Panc1 (cell line): Measurements from ENCODE around the gene LYRM4. TPM values are rescaled to one million over a fixed set of nuclear protein-coding genes. Genes with fewer than 3 reads are reported as not detected.

ENCODE experiments used
- ATAC-seq: fragments of 200-7000 bp; cut with Tn5 transposase; 2 replicates; pipeline ENCODE4 v1.9.1; 2020; ENCODE audit warnings: mild to moderate bottlenecking, moderate library complexity
- BruUV-seq: library from RNA; stranded (reverse); fragments of 400-500 nt; replicated peaks from 2 replicates; lab custom pipeline; 2021; lab: Mats Ljungman, UMichigan
- CTCF ChIA-PET: fragments of 300-600 bp; sonication (Branson Sonifier 250); formaldehyde crosslinking; loops from one replicate; lab custom pipeline; 2022; ENCODE audit warnings: antibody characterized with exemption; lab: Charles Lee
- POLR2A ChIA-PET: fragments of 300-600 bp; sonication (Branson Sonifier 250); formaldehyde crosslinking; loops from one replicate; lab custom pipeline; 2022; ENCODE audit warnings: antibody characterized with exemption; lab: Charles Lee
- DNase-seq: peaks from one replicate; pipeline ENCODE4 v3.0.0-alpha.2; 2010; ENCODE audit warnings: low read depth, low spot score
- H3K27ac ChIP-seq: 2 replicates; pipeline ENCODE4 v1.5.1; 2011; ENCODE audit warnings: mild to moderate bottlenecking, low read length, inconsistent platforms
- H3K27me3 ChIP-seq: fragments of 200-500 bp; sonication (Bioruptor generic); 2 replicates; pipeline ENCODE4 v1.6.0; 2014; ENCODE audit warnings: low read length, inconsistent platforms; ENCODE audit not compliant: control insufficient read depth, insufficient read depth
- H3K36me3 ChIP-seq: fragments of 200-500 bp; sonication (Bioruptor generic); 2 replicates; pipeline ENCODE4 v1.5.1; 2014; ENCODE audit warnings: inconsistent platforms, mild to moderate bottlenecking, low read length, moderate library complexity; ENCODE audit not compliant: control insufficient read depth, insufficient read depth
- H3K4me1 ChIP-seq: 2 replicates; pipeline ENCODE4 v1.5.1; 2011; ENCODE audit warnings: inconsistent platforms, mild to moderate bottlenecking, low read length, moderate library complexity; ENCODE audit not compliant: control insufficient read depth, insufficient read depth
- H3K4me3 ChIP-seq, 2 experiments: 2 replicates each; pipeline ENCODE4 v1.5.1; 2011 to 2012; ENCODE audit warnings: low read depth in 2 of 2, low read length in 2 of 2, mild to moderate bottlenecking in 2 of 2, inconsistent platforms in 1 of 2, moderate library complexity in 1 of 2
- H3K9me3 ChIP-seq: fragments of 200-500 bp; sonication (Bioruptor generic); 2 replicates; pipeline ENCODE4 v1.5.1; 2014; ENCODE audit warnings: low read depth, mild to moderate bottlenecking, inconsistent platforms, low read length, moderate library complexity; ENCODE audit not compliant: control insufficient read depth, insufficient read depth
- POLR2AphosphoS5 ChIP-seq: IDR thresholded peaks from 2 replicates; pipeline ENCODE4 v1.6.1; 2012; ENCODE audit warnings: mild to moderate bottlenecking, low read depth, low read length, moderate library complexity
- SIN3A ChIP-seq: IDR thresholded peaks from 2 replicates; pipeline ENCODE4 v1.6.1; 2012; ENCODE audit warnings: low read depth, mild to moderate bottlenecking, low read length, moderate library complexity, borderline replicate concordance; ENCODE audit not compliant: insufficient read depth
- TCF7L2 ChIP-seq: IDR thresholded peaks from 2 replicates; pipeline ENCODE4 v1.6.1; 2011; ENCODE audit warnings: mild to moderate bottlenecking, low read depth, low read length, inconsistent platforms
- in situ Hi-C: cut with HindIII; loops from 2 replicates; pipeline ENCODE4 v1.10.0; 2016; ENCODE audit warnings: low sequenced_read_pairs, low pct_unique_long_range_greater_than_20kb
- intact Hi-C: fragments of 100-400 bp; cut with micrococcal nuclease; formaldehyde crosslinking; loops from one replicate; pipeline ENCODE4 v1.10.0; 2022; ENCODE audit not compliant: unreplicated experiment
- total RNA-seq: library from RNA; stranded (reverse); gene quantifications from one replicate; pipeline ENCODE4 v1.2.1, GENCODE V29; 2021; ENCODE audit not compliant: unreplicated experiment
- TF ChIP-seq, protein P1 (sequence below), 2 experiments: IDR thresholded peaks; 2 replicates each; pipeline ENCODE4 v1.6.1; 2011 to 2012; ENCODE audit warnings: low read depth in 2 of 2, control low read depth in 1 of 2, low read length in 1 of 2, mild to moderate bottlenecking in 1 of 2, moderate library complexity in 1 of 2; ENCODE audit not compliant: insufficient read depth in 1 of 2
- TF ChIP-seq, protein P2 (sequence below): fragments of 450-650 bp; IDR thresholded peaks from 2 replicates; pipeline ENCODE4 v1.5.1; 2017; ENCODE audit warnings: mild to moderate bottlenecking

The LYRM4 gene
- total RNA-seq, 1 experiment from 2014 or later, result 27.4 TPM

DNA sequence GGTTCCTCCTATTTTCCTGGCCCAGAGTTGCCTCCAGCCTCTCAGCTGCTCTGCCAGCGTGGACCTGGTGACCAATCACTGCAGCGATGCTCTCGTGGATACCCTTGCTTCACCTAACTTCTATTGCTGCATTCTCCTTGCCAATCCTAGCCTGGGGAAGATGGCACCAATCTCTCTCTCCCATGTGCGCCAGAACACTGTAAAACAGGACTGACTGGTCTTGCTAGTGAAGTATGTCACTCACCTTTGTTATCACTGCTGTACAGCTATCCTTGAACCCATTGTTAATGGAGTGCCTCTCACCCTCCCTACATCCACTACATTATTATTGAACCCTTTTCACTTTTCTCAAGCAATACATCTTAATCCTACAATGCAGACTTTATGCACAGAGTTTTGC, 80.1 kb downstream of the LYRM4 start:
- Histone ChIP-seq H3K27me3 (no peaks in the 10 kb centered on the region), H3K9me3 (no peaks in the 10 kb centered on the region), H3K27ac (no peak overlapping the region), H3K4me1 (no peaks in the 10 kb centered on the region), H3K36me3 (no peaks in the 10 kb centered on the region), H3K4me3 (no peak overlapping the region)
- intact Hi-C loops, result no loop called here
- in situ Hi-C loops, result no loop called here
- no TSS peak for BruUV-seq
- ATAC-seq (no peak), DNase-seq (no peak)
- ChIA-PET POLR2A (no interaction called here), CTCF (no interaction called here)
- TF ChIP-seq SIN3A, result no peak
- no peak for TF ChIP-seq POLR2AphosphoS5
- TF ChIP-seq, protein P1, sequence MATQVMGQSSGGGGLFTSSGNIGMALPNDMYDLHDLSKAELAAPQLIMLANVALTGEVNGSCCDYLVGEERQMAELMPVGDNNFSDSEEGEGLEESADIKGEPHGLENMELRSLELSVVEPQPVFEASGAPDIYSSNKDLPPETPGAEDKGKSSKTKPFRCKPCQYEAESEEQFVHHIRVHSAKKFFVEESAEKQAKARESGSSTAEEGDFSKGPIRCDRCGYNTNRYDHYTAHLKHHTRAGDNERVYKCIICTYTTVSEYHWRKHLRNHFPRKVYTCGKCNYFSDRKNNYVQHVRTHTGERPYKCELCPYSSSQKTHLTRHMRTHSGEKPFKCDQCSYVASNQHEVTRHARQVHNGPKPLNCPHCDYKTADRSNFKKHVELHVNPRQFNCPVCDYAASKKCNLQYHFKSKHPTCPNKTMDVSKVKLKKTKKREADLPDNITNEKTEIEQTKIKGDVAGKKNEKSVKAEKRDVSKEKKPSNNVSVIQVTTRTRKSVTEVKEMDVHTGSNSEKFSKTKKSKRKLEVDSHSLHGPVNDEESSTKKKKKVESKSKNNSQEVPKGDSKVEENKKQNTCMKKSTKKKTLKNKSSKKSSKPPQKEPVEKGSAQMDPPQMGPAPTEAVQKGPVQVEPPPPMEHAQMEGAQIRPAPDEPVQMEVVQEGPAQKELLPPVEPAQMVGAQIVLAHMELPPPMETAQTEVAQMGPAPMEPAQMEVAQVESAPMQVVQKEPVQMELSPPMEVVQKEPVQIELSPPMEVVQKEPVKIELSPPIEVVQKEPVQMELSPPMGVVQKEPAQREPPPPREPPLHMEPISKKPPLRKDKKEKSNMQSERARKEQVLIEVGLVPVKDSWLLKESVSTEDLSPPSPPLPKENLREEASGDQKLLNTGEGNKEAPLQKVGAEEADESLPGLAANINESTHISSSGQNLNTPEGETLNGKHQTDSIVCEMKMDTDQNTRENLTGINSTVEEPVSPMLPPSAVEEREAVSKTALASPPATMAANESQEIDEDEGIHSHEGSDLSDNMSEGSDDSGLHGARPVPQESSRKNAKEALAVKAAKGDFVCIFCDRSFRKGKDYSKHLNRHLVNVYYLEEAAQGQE (IDR thresholded peaks at IDR 0.05; ENCODE audit: insufficient read depth in 1 of 2, low read depth in 2 of 2, low read length in 1 of 2), result no peak
- TF ChIP-seq, protein P2, sequence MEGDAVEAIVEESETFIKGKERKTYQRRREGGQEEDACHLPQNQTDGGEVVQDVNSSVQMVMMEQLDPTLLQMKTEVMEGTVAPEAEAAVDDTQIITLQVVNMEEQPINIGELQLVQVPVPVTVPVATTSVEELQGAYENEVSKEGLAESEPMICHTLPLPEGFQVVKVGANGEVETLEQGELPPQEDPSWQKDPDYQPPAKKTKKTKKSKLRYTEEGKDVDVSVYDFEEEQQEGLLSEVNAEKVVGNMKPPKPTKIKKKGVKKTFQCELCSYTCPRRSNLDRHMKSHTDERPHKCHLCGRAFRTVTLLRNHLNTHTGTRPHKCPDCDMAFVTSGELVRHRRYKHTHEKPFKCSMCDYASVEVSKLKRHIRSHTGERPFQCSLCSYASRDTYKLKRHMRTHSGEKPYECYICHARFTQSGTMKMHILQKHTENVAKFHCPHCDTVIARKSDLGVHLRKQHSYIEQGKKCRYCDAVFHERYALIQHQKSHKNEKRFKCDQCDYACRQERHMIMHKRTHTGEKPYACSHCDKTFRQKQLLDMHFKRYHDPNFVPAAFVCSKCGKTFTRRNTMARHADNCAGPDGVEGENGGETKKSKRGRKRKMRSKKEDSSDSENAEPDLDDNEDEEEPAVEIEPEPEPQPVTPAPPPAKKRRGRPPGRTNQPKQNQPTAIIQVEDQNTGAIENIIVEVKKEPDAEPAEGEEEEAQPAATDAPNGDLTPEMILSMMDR, result no peak
- TF ChIP-seq TCF7L2, result no peak

DNA sequence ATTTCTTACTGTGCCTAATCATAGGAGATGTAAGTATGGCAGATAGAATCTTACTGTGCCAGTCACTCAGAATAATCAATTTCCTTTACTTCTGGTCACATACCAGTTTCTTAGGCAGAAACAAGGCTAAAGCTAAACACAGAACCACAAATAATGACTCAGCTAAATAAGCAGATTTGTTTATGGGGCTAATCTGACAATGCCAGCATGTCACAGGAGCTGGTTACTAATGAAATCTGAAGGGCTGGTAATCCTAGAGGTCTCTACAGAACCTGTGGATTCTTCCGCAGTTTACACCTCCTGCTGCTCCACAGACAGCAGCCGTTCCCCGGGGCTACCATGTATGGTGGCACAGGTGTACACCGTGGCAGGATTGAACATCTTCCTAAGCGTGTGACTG, 80.8 kb downstream of the LYRM4 start:
- Histone ChIP-seq H3K36me3 (no peaks in the 10 kb centered on the region), H3K27ac (no peak overlapping the region), H3K27me3 (no peaks in the 10 kb centered on the region), H3K9me3 (no peaks in the 10 kb centered on the region), H3K4me3 (no peak overlapping the region), H3K4me1 (no peaks in the 10 kb centered on the region)
- POLR2A ChIA-PET, result no interaction called here
- in situ Hi-C loops, result no loop called here
- no peak for DNase-seq
- CTCF ChIA-PET, result no interaction called here
- intact Hi-C loops, result no loop called here
- TF ChIP-seq TCF7L2, result no peak
- no peak for TF ChIP-seq POLR2AphosphoS5
- TF ChIP-seq, protein P1 (IDR thresholded peaks at IDR 0.05; ENCODE audit: insufficient read depth in 1 of 2, low read depth in 2 of 2, low read length in 1 of 2), result no peak
- TF ChIP-seq, protein P2, result no peak
- TF ChIP-seq SIN3A, result no peak
- ATAC-seq, result no peak
- BruUV-seq, result no TSS peak
